H1 (cell line): Measurements from ENCODE around the gene DDA1. TPM values are rescaled to one million over a fixed set of nuclear protein-coding genes. Genes with fewer than 3 reads are reported as not detected.

Experiments used
- CTCF ChIA-PET: fragments of 300-600 bp; sonication (Branson Sonifier 250); formaldehyde crosslinking; loops from one replicate; lab custom pipeline; 2021; ENCODE audit not compliant: partially characterized antibody; lab: Charles Lee
- POLR2A ChIA-PET: fragments of 300-600 bp; sonication (Branson Sonifier 250); formaldehyde crosslinking; loops from one replicate; lab custom pipeline; 2021; ENCODE audit warnings: inconsistent platforms; ENCODE audit not compliant: partially characterized antibody; lab: Charles Lee
- DNase-seq, 2 experiments: peaks; one replicate each; pipeline versions ENCODE4 v3.0.0 to v3.0.0-alpha.2; 2010 to 2022; ENCODE audit warnings: low spot score in 2 of 2, low read depth in 1 of 2, mixed read lengths in 1 of 2
- FAIRE-seq: peaks from 2 replicates; lab custom pipeline; 2011; peaks lifted over from hg19 to GRCh38; lab: Jason Lieb, UNC
- H2AFZ ChIP-seq: 2 replicates; pipeline ENCODE4 v1.8.1; 2012; ENCODE audit warnings: low read length, inconsistent platforms
- H2AK5ac ChIP-seq: 2 replicates; pipeline ENCODE4 v1.6.1; 2013; ENCODE audit warnings: low read depth, low read length
- H2BK120ac ChIP-seq: replicated peaks from 2 replicates; pipeline ENCODE3; 2013; ENCODE audit warnings: low read depth, low read length, inconsistent platforms
- H2BK12ac ChIP-seq: 2 replicates; pipeline ENCODE4 v1.6.1; 2013; ENCODE audit warnings: low read depth, low read length
- H2BK15ac ChIP-seq: 2 replicates; pipeline ENCODE4 v1.6.1; 2013; ENCODE audit warnings: low read length
- H2BK20ac ChIP-seq: 2 replicates; pipeline ENCODE4 v1.6.1; 2013; ENCODE audit warnings: low read length
- H2BK5ac ChIP-seq: 2 replicates; pipeline ENCODE4 v1.6.1; 2013; ENCODE audit warnings: low read depth, low read length
- H3K14ac ChIP-seq: 2 replicates; pipeline ENCODE4 v1.6.1; 2013; ENCODE audit warnings: inconsistent platforms; ENCODE audit not compliant: insufficient read length
- H3K18ac ChIP-seq: 2 replicates; pipeline ENCODE4 v1.6.1; 2013; ENCODE audit warnings: low read length; ENCODE audit errors: extremely low read depth
- H3K23ac ChIP-seq: 2 replicates; pipeline ENCODE4 v1.6.1; 2013; ENCODE audit warnings: inconsistent platforms; ENCODE audit not compliant: insufficient read length
- H3K23me2 ChIP-seq: 2 replicates; pipeline ENCODE4 v1.6.1; 2013; ENCODE audit warnings: low read depth, low read length
- H3K27ac ChIP-seq: 2 replicates; pipeline ENCODE4 v1.6.1; 2011; ENCODE audit warnings: low read depth, low read length, inconsistent platforms
- H3K27me3 ChIP-seq, 4 experiments: replicated peaks in 1 of 4; 1 replicate in 1 of 4; 2 replicates in 3 of 4; pipeline versions ENCODE4 v1.6.1 to v1.8.1; 2011 to 2013; ENCODE audit warnings: low read length in 3 of 4, mild to moderate bottlenecking in 3 of 4, inconsistent platforms in 2 of 4, mixed read lengths in 2 of 4, moderate library complexity in 1 of 4; ENCODE audit not compliant: control insufficient read depth in 3 of 4, insufficient read depth in 3 of 4; ENCODE audit errors: extremely low read depth in 1 of 4
- H3K36me3 ChIP-seq, 4 experiments: 2 replicates each; pipeline versions ENCODE4 v1.6.1 to v1.8.1; 2011 to 2013; ENCODE audit warnings: mild to moderate bottlenecking in 4 of 4, low read length in 3 of 4, moderate library complexity in 2 of 4, control low read depth in 1 of 4, inconsistent platforms in 1 of 4; ENCODE audit not compliant: insufficient read depth in 4 of 4, control insufficient read depth in 2 of 4
- H3K4ac ChIP-seq: replicated peaks from 2 replicates; pipeline ENCODE3; 2013; ENCODE audit warnings: low read length, low read depth, mixed read lengths, inconsistent platforms; ENCODE audit not compliant: insufficient read length
- H3K4me1 ChIP-seq, 4 experiments: replicated peaks in 1 of 4; 1 replicate in 1 of 4; 2 replicates in 3 of 4; pipeline versions ENCODE4 v1.6.1 to v1.8.1; 2011 to 2013; ENCODE audit warnings: low read length in 3 of 4, inconsistent platforms in 2 of 4, mixed read lengths in 1 of 4; ENCODE audit not compliant: insufficient read depth in 4 of 4, control insufficient read depth in 3 of 4
- H3K4me2 ChIP-seq, 2 experiments: 2 replicates each; pipeline versions ENCODE4 v1.6.1 to v1.8.1; 2011 to 2013; ENCODE audit warnings: low read depth in 2 of 2, low read length in 2 of 2, control low read depth in 1 of 2, inconsistent platforms in 1 of 2, mild to moderate bottlenecking in 1 of 2; ENCODE audit not compliant: insufficient read depth in 1 of 2
- H3K4me3 ChIP-seq, 4 experiments: fragments of 200-600, 300-600 bp in 1 of 4; sonication (generic), shearing (Covaris generic), sonication (Bioruptor Twin) in 1 of 4; 2 replicates each; pipeline versions ENCODE4 v1.5.1 to v1.8.1; 2011 to 2016; ENCODE audit warnings: low read length in 4 of 4, low read depth in 3 of 4, control low read depth in 2 of 4, inconsistent platforms in 2 of 4, mild to moderate bottlenecking in 2 of 4, mixed read lengths in 1 of 4, moderate library complexity in 1 of 4; ENCODE audit not compliant: insufficient read depth in 2 of 4; ENCODE audit errors: extremely low read depth in 1 of 4
- H3K56ac ChIP-seq: replicated peaks from 2 replicates; pipeline ENCODE3; 2013; ENCODE audit warnings: low read depth, mild to moderate bottlenecking, mixed read lengths, low read length, inconsistent platforms; ENCODE audit not compliant: insufficient read length
- H3K79me1 ChIP-seq: 2 replicates; pipeline ENCODE4 v1.6.1; 2013; ENCODE audit warnings: low read depth, low read length, control low read depth
- H3K79me2 ChIP-seq, 2 experiments: 2 replicates each; pipeline versions ENCODE4 v1.6.1 to v1.8.1; 2012 to 2013; ENCODE audit warnings: low read length in 2 of 2, mild to moderate bottlenecking in 2 of 2, inconsistent platforms in 1 of 2; ENCODE audit not compliant: insufficient read depth in 2 of 2, control insufficient read depth in 1 of 2
- H3K9ac ChIP-seq, 4 experiments: replicated peaks in 1 of 4; 1 replicate in 1 of 4; 2 replicates in 3 of 4; pipeline versions ENCODE4 v1.6.1 to v1.8.1; 2011 to 2013; ENCODE audit warnings: low read depth in 3 of 4, low read length in 3 of 4, control low read depth in 2 of 4, mild to moderate bottlenecking in 2 of 4, moderate library complexity in 2 of 4, inconsistent platforms in 1 of 4; ENCODE audit errors: extremely low read depth in 1 of 4
- H3K9me3 ChIP-seq, 2 experiments: 2 replicates each; pipeline versions ENCODE4 v1.6.1 to v1.8.1; 2012 to 2013; ENCODE audit warnings: mild to moderate bottlenecking in 2 of 2, moderate library complexity in 2 of 2, control low read depth in 1 of 2, inconsistent platforms in 1 of 2, low read depth in 1 of 2, low read length in 1 of 2, mixed read lengths in 1 of 2; ENCODE audit not compliant: insufficient read depth in 2 of 2
- H4K20me1 ChIP-seq, 2 experiments: replicated peaks in 1 of 2; 2 replicates each; pipeline versions ENCODE3 to v1.8.1; 2011 to 2013; ENCODE audit warnings: inconsistent platforms in 2 of 2, low read length in 2 of 2, mild to moderate bottlenecking in 1 of 2; ENCODE audit not compliant: insufficient read depth in 2 of 2, control insufficient read depth in 1 of 2
- H4K5ac ChIP-seq: 2 replicates; pipeline ENCODE4 v1.6.1; 2013; ENCODE audit warnings: low read length, low read depth, mixed read lengths, inconsistent platforms; ENCODE audit not compliant: insufficient read length
- H4K8ac ChIP-seq: 2 replicates; pipeline ENCODE4 v1.8.0; 2013; ENCODE audit warnings: mild to moderate bottlenecking, moderate library complexity, low read length, inconsistent platforms; ENCODE audit not compliant: insufficient read depth; ENCODE audit errors: extremely low read depth
- H4K91ac ChIP-seq: replicated peaks from 2 replicates; pipeline ENCODE3; 2013; ENCODE audit warnings: low read length, mixed read lengths, inconsistent platforms; ENCODE audit not compliant: insufficient read length
- CBX5 ChIP-seq: fragments of 300-800, 300-1000 bp; sonication (generic); IDR thresholded peaks from 2 replicates; pipeline ENCODE4 v1.7.1; 2016; ENCODE audit warnings: antibody characterized with exemption, low read length, low read depth
- POLR2A ChIP-seq, 2 experiments: IDR thresholded peaks; 1 replicate in 1 of 2; 2 replicates in 1 of 2; pipeline ENCODE4 v1.6.1; 2011; ENCODE audit warnings: low read depth in 2 of 2, low read length in 2 of 2, mild to moderate bottlenecking in 2 of 2; ENCODE audit errors: control extremely low read depth in 1 of 2
- RFX5 ChIP-seq: IDR thresholded peaks from 2 replicates; pipeline ENCODE4 v1.6.1; 2011; ENCODE audit warnings: low read depth, low read length, improper control_type of control experiment, borderline replicate concordance
- RXRA ChIP-seq: IDR thresholded peaks from 2 replicates; pipeline ENCODE4 v1.6.1; 2011; ENCODE audit warnings: low read depth, mild to moderate bottlenecking, low read length, moderate library complexity; ENCODE audit not compliant: insufficient read depth
- SP4 ChIP-seq: IDR thresholded peaks from 2 replicates; pipeline ENCODE4 v1.6.1; 2012; ENCODE audit warnings: low read length, inconsistent platforms
- TAF7 ChIP-seq: optimal IDR thresholded peaks from 2 replicates; pipeline ENCODE3; 2011; ENCODE audit warnings: low read depth, mild to moderate bottlenecking, inconsistent platforms, low read length, moderate library complexity, borderline replicate concordance
- TBP ChIP-seq: IDR thresholded peaks from 2 replicates; pipeline ENCODE4 v1.6.1; 2011; ENCODE audit warnings: low read depth, low read length, improper control_type of control experiment
- TEAD4 ChIP-seq: IDR thresholded peaks from 2 replicates; pipeline ENCODE4 v1.6.1; 2012; ENCODE audit warnings: low read depth, low read length, inconsistent platforms, mixed read lengths
- WGBS, 2 experiments: shearing (Covaris generic) in 1 of 2; methylation state at CpG; one replicate each; pipeline versions ENCODE4 v1.1.6 to v1.1.7; 2013 to 2015; ENCODE audit warnings: low lambda C conversion rate in 2 of 2, mixed read lengths in 2 of 2, inconsistent platforms in 1 of 2, low coverage in 1 of 2, missing lambda C conversion rate in 1 of 2; ENCODE audit not compliant: insufficient replicate concordance in 2 of 2, insufficient coverage in 1 of 2, insufficient read length in 1 of 2; ENCODE audit errors: extremely low coverage in 1 of 2, missing lambda C conversion rate in 1 of 2; 5-methylcytosine and 5-hydroxymethylcytosine counted together
- polyA plus RNA-seq, 7 experiments: library from polyadenylated mRNA; depleted of rRNA in 3 of 7; stranded (reverse) in 5 of 7; unstranded in 2 of 7; fragments of >200 nt in 5 of 7; fragments of 200-250 nt in 2 of 7; gene quantifications; 1 replicate in 5 of 7; 2 replicates in 1 of 7; 4 replicates in 1 of 7; pipeline versions ENCODE4 v1.2.1 to v1.2.3, GENCODE V29; 2011 to 2013; ENCODE audit warnings: missing spikeins in 2 of 7, mixed read lengths in 2 of 7
- total RNA-seq: library from RNA; stranded (reverse); fragmentation: NEBNext Ultra II Directional; extraction: Animal tissue kit (Norgen Biotek cat#: 25700); gene quantifications from 2 replicates; pipeline ENCODE4 v1.2.1, GENCODE V29; 2021
- TF ChIP-seq, protein P1 (sequence below): IDR thresholded peaks from 2 replicates; pipeline ENCODE4 v1.6.1; 2011; ENCODE audit warnings: low read depth, mild to moderate bottlenecking, low read length; ENCODE audit not compliant: insufficient read depth
- TF ChIP-seq, protein P2 (sequence below): IDR thresholded peaks from 2 replicates; pipeline ENCODE4 v1.6.1; 2012; ENCODE audit warnings: low read length, inconsistent platforms

Gene DDA1
- total and polyA plus RNA-seq, 2 of the 8 experiments (the other 6 are each of a cell fraction or from before 2014, with no cell fraction given), result 29.2 to 34.5 TPM

- Histone ChIP-seq H3K9ac (no peak overlapping the region), H3K4ac (no peak overlapping the region), H2BK15ac (peak overlapping the region; percentile 72; the same call in 1 of the 2 replicates), H3K23ac (no peak overlapping the region), H3K79me1 (no peaks in the 10 kb centered on the region), H3K79me2 (no peaks in the 10 kb centered on the region), H4K5ac (no peak overlapping the region), H2BK5ac (no peak overlapping the region), H3K4me2 (no peak overlapping the region), H4K20me1 (no peaks in the 10 kb centered on the region), H3K23me2 (no peaks in the 10 kb centered on the region), H3K14ac (no peak overlapping the region), H3K27me3 (no peaks in the 10 kb centered on the region), H3K56ac (no peak overlapping the region), H3K4me3 (no peak overlapping the region), H3K18ac (no peak overlapping the region), H3K4me1 (peaks cover 0 to 4% (median 3%) of the 10 kb centered on the region in 4 experiments; a peak in 3 of 7 replicates), H2BK12ac (no peak overlapping the region), H2BK20ac (no peak overlapping the region), H4K8ac (no peak overlapping the region), H2BK120ac (no peak overlapping the region), H3K9me3 (no peaks in the 10 kb centered on the region), H3K36me3 (no peaks in the 10 kb centered on the region), H2AFZ (no peak overlapping the region), H3K27ac (no peak overlapping the region), H2AK5ac (no peak overlapping the region), H4K91ac (no peak overlapping the region)
- ChIA-PET POLR2A (interaction anchor here (0.9 to 2.1 kb wide), 4 partner anchors 9 to 56 kb away, joined by 3 to 6 read pairs (median 3); partner anchors contain the start of gene GTPBP3), CTCF (interaction anchor here (1.4 to 13.5 kb wide), 7 partner anchors 10 to 117 kb away, joined by 5 to 153 read pairs (median 6); partner anchors contain the start of gene CCDC194)
- DNase-seq (no peak), FAIRE-seq (no peak)
- 74% methylated on average over 5 of the region's 6 CpGs; no CpG with 5 or more reads in 1 of the 2 experiments for WGBS, 2 experiments
- TF ChIP-seq POLR2A (IDR thresholded peaks at IDR 0.05; ENCODE audit: control extremely low read depth in 1 of 2, low read depth in 2 of 2, low read length in 2 of 2), result no peak
- TF ChIP-seq, protein P1, sequence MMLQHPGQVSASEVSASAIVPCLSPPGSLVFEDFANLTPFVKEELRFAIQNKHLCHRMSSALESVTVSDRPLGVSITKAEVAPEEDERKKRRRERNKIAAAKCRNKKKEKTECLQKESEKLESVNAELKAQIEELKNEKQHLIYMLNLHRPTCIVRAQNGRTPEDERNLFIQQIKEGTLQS, result no peak
- TF ChIP-seq CBX5, result no peak
- no peak for TF ChIP-seq RFX5
- TF ChIP-seq TAF7, result no peak
- TF ChIP-seq SP4, result no peak
- TF ChIP-seq TBP, result no peak
- TF ChIP-seq, protein P2, sequence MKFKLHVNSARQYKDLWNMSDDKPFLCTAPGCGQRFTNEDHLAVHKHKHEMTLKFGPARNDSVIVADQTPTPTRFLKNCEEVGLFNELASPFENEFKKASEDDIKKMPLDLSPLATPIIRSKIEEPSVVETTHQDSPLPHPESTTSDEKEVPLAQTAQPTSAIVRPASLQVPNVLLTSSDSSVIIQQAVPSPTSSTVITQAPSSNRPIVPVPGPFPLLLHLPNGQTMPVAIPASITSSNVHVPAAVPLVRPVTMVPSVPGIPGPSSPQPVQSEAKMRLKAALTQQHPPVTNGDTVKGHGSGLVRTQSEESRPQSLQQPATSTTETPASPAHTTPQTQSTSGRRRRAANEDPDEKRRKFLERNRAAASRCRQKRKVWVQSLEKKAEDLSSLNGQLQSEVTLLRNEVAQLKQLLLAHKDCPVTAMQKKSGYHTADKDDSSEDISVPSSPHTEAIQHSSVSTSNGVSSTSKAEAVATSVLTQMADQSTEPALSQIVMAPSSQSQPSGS, result no peak
- no peak for TF ChIP-seq RXRA
- no peak for TF ChIP-seq TEAD4
Measured at GRCh38 chr19:17347361-17347760, 38.0 kb downstream of the DDA1 start.
